ENCODE results near the gene HNRNPH3. TPM values are rescaled to one million over a fixed set of nuclear protein-coding genes. Genes with fewer than 3 reads are reported as not detected.

Gene HNRNPH3
- 100 to 1,000 TPM; 122 to 123 TPM for total RNA-seq

GRCh38 chr10:68331455-68332258, at the start of gene HNRNPH3:
Gene HNRNPH3 (plus strand): TSS chr10:68332064. CDS start chr10:68337222, 5,158 bp downstream.
- CTCF ChIA-PET: interaction anchor here (0.6 to 5.9 kb wide), 5 partner anchors 16 to 219 kb away, joined by 3 to 34 read pairs (median 3); no protein-coding TSS in a partner anchor
- Mint-ChIP-seq H3K27ac (peak within 1 kb of the TSS; percentile 100), H3K36me3 (ENCODE audit: low read depth) (peaks cover 40% of the 10 kb centered on the region), H3K4me3 (peak within 1 kb of the TSS; percentile 100), H3K27me3 (no peaks in the 10 kb centered on the region), H3K9me3 (no peaks in the 10 kb centered on the region), H3K4me1 (peaks cover 45% of the 10 kb centered on the region)
- POLR2A ChIA-PET: interaction anchor here (0.8 to 5.2 kb wide), 31 partner anchors 10 to 720 kb away, joined by 3 to 55 read pairs (median 6); partner anchors contain the start of genes CCAR1, DDX21, DNA2 and HERC4
- DNase-seq: peak; percentile 99

- Mint-ChIP-seq H3K9me3 (peaks cover 4% of the 10 kb centered on the region), H3K4me3 (no peak overlapping the region), H3K27me3 (no peaks in the 10 kb centered on the region), H3K27ac (no peak overlapping the region), H3K36me3 (ENCODE audit: low read depth) (no peaks in the 10 kb centered on the region), H3K4me1 (no peaks in the 10 kb centered on the region)
- no peak for DNase-seq
- ChIA-PET POLR2A (no interaction called here), CTCF (no interaction called here)
Measured at GRCh38 chr10:68284062-68285001, 47.5 kb upstream of the HNRNPH3 start.

- Mint-ChIP-seq H3K27me3 (no peaks in the 10 kb centered on the region), H3K9me3 (no peaks in the 10 kb centered on the region), H3K4me3 (no peak overlapping the region), H3K4me1 (no peaks in the 10 kb centered on the region), H3K36me3 (ENCODE audit: low read depth) (no peaks in the 10 kb centered on the region), H3K27ac (no peak overlapping the region)
- no peak for DNase-seq
- POLR2A ChIA-PET: no interaction called here
- CTCF ChIA-PET: interaction anchor here (1.3 kb wide), 1 partner anchor 13 kb away, joined by 7 read pairs; no protein-coding TSS in a partner anchor
Measured at GRCh38 chr10:68288717-68289116, 43.1 kb upstream of the HNRNPH3 start.

GRCh38 chr10:68290736-68291135, 41.1 kb upstream of the HNRNPH3 start:
- Mint-ChIP-seq H3K4me1 (no peaks in the 10 kb centered on the region), H3K36me3 (ENCODE audit: low read depth) (no peaks in the 10 kb centered on the region), H3K27ac (no peak overlapping the region), H3K9me3 (no peaks in the 10 kb centered on the region), H3K4me3 (no peak overlapping the region), H3K27me3 (no peaks in the 10 kb centered on the region)
- DNase-seq: no peak
- ChIA-PET CTCF (interaction anchor here (1.1 kb wide), 1 partner anchor 11 kb away, joined by 3 read pairs; no protein-coding TSS in a partner anchor), POLR2A (no interaction called here)

DNA sequence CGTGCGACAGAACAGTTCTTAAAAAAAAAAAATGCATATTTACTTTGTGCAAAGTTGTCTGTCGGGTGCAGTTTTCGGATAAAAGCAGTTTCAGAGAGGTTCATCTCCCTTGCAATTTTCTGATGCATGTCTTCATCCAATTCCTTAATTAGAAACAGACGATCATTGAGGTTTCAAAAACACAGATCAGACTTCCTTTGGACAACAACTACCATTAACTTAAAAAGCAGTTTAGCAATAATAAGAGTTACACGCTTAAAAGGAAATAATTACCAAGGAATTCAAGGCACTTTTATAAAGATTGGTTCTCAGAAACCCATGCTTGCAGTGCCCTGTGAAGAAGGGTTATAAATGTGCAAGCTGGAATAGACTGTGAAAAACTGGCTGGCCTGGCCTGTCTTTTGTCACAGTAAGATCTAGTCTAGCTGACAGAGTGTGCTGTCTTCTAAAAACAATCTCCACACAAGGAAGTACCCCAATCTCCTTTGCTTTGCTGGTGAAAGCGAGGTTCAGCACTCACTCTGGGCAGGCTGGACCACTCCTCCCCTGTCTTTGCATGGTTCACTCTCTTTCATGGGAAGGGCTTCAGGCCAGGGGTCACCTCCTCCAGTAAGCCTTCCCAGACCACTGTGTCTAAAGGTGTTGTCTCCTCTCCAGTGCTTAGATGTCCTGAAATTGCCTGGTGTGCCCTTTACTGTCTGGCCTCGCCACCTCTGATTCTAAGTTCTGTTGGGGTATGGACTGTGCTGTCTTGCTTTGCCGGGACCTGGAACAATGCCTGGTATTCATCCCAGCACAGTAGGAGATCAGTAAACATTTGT, 34.8 kb upstream of the HNRNPH3 start:
- Mint-ChIP-seq H3K27ac (no peak overlapping the region), H3K4me3 (no peak overlapping the region), H3K36me3 (ENCODE audit: low read depth) (no peaks in the 10 kb centered on the region), H3K4me1 (no peaks in the 10 kb centered on the region), H3K9me3 (no peaks in the 10 kb centered on the region), H3K27me3 (no peaks in the 10 kb centered on the region)
- DNase-seq: no peak
- ChIA-PET POLR2A (no interaction called here), CTCF (interaction anchor here (1.5 kb wide), 1 partner anchor 508 kb away, joined by 3 read pairs; no protein-coding TSS in a partner anchor)

DNA sequence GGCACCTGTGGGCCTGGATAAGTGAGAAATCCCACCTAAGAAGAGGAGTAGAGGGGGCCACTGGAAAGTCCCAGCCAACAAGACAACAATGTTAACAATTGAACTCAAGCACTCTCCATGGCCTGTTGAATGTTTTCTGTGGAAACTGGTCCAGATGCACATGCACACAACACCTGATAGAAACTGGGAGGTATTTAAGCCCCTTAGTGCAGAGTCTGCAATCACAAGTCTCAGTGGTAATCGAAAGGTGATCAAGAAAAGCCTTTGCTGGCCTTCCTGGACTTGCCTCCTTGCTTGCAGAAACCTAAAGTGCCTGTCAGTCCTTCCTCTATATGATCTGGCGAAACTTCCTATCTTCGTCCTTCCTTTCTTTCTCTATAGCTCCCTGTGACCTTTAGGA, 30.6 kb upstream of the HNRNPH3 start:
- Mint-ChIP-seq H3K4me3 (no peak overlapping the region), H3K27ac (no peak overlapping the region), H3K36me3 (ENCODE audit: low read depth) (no peaks in the 10 kb centered on the region), H3K4me1 (no peaks in the 10 kb centered on the region), H3K9me3 (no peaks in the 10 kb centered on the region), H3K27me3 (no peaks in the 10 kb centered on the region)
- POLR2A ChIA-PET: no interaction called here
- CTCF ChIA-PET: interaction anchor here (0.6 to 4.9 kb wide), 13 partner anchors 10 to 517 kb away, joined by 3 to 44 read pairs (median 7); partner anchors contain the start of genes ATOH7 and PBLD
- DNase-seq: no peak

- Mint-ChIP-seq H3K9me3 (no peaks in the 10 kb centered on the region), H3K27ac (no peak overlapping the region), H3K36me3 (ENCODE audit: low read depth) (no peaks in the 10 kb centered on the region), H3K27me3 (no peaks in the 10 kb centered on the region), H3K4me3 (no peak overlapping the region), H3K4me1 (no peaks in the 10 kb centered on the region)
- CTCF ChIA-PET: interaction anchor here (0.6 to 4.9 kb wide), 19 partner anchors 11 to 520 kb away, joined by 3 to 44 read pairs (median 5); partner anchors contain the start of genes ATOH7 and PBLD
- no peak for DNase-seq
- POLR2A ChIA-PET: no interaction called here
Measured at GRCh38 chr10:68301790-68302502, 29.9 kb upstream of the HNRNPH3 start.

- ChIA-PET CTCF (interaction anchor here (0.7 to 4.9 kb wide), 19 partner anchors 11 to 549 kb away, joined by 3 to 44 read pairs (median 6); partner anchors contain the start of genes ATOH7 and PBLD), POLR2A (no interaction called here)
- DNase-seq: no peak
- no peaks in the 10 kb centered on the region for H3K9me3 Mint-ChIP-seq
- no peak overlapping the region for H3K27ac Mint-ChIP-seq
- no peak overlapping the region for H3K4me3 Mint-ChIP-seq
- H3K4me1 Mint-ChIP-seq: no peaks in the 10 kb centered on the region
- no peaks in the 10 kb centered on the region for H3K27me3 Mint-ChIP-seq
- H3K36me3 Mint-ChIP-seq (ENCODE audit: low read depth): no peaks in the 10 kb centered on the region
Measured at GRCh38 chr10:68302503-68302823, 29.4 kb upstream of the HNRNPH3 start.

DNA sequence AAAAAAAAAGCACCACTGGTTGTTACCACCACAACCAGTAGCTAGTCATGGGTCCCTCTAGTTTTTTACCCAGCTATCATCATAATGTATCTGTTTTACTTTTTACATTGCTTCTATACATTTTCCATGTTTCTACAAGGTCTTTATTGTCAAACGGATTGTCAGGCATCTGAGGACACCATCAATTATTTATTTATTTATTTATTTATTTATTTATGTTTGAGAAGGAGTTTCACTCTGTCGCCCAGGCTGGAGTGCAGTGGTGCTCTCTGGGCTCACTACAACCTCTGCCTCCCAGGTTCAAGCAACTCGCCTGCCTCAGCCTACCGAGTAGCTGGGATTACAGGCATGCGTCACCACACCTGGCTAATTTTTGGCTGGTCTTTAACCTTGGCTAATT, 29.0 kb upstream of the HNRNPH3 start:
- H3K27me3 Mint-ChIP-seq: no peaks in the 10 kb centered on the region
- H3K4me3 Mint-ChIP-seq: no peak overlapping the region
- ChIA-PET POLR2A (no interaction called here), CTCF (interaction anchor here (0.7 to 4.9 kb wide), 16 partner anchors 11 to 550 kb away, joined by 3 to 44 read pairs (median 4); partner anchors contain the start of genes ATOH7 and PBLD)
- no peak overlapping the region for H3K27ac Mint-ChIP-seq
- DNase-seq: no peak
- no peaks in the 10 kb centered on the region for H3K36me3 Mint-ChIP-seq (ENCODE audit: low read depth)
- no peaks in the 10 kb centered on the region for H3K4me1 Mint-ChIP-seq
- H3K9me3 Mint-ChIP-seq: no peaks in the 10 kb centered on the region

DNA sequence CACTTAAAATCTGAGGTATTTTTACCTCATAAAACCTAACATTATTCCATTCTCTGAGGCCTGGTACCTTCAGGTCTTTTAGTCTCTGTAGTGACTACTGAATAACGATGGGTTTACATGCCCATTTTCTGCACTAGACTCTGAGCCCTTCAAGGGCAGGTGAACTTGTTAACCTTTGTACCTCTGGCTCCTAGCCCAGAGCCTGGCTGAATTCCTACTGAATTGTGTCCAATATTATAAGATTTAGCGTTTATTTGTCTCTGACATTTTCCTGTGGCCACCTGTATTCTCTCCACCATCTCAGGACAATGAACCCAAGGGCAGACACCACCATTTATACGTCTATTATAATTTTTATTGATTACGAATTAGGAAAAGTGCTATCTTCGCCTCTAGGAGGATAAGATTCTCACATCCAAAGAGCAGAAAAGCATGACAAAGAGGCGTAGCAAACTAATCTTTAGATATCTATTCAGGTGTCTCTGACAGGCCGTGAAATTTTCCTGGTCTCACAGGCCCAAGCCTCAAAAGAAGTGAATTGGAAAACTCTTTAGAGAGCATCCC, 27.9 kb upstream of the HNRNPH3 start:
- no peaks in the 10 kb centered on the region for H3K4me1 Mint-ChIP-seq
- ChIA-PET CTCF (interaction anchor here (1.1 to 4.9 kb wide), 4 partner anchors 10 to 515 kb away, joined by 4 to 44 read pairs (median 14); no protein-coding TSS in a partner anchor), POLR2A (interaction anchor here (1.0 kb wide), 1 partner anchor 55 kb away, joined by 3 read pairs; no protein-coding TSS in a partner anchor)
- no peak overlapping the region for H3K27ac Mint-ChIP-seq
- no peaks in the 10 kb centered on the region for H3K9me3 Mint-ChIP-seq
- DNase-seq: no peak
- H3K4me3 Mint-ChIP-seq: no peak overlapping the region
- no peaks in the 10 kb centered on the region for H3K27me3 Mint-ChIP-seq
- H3K36me3 Mint-ChIP-seq (ENCODE audit: low read depth): no peaks in the 10 kb centered on the region

GRCh38 chr10:68305854-68306253, 26.0 kb upstream of the HNRNPH3 start:
- Mint-ChIP-seq H3K27ac (no peak overlapping the region), H3K4me3 (no peak overlapping the region), H3K27me3 (no peaks in the 10 kb centered on the region), H3K4me1 (no peaks in the 10 kb centered on the region), H3K36me3 (ENCODE audit: low read depth) (no peaks in the 10 kb centered on the region), H3K9me3 (no peaks in the 10 kb centered on the region)
- ChIA-PET CTCF (no interaction called here), POLR2A (interaction anchor here (1.1 kb wide), 1 partner anchor 26 kb away, joined by 3 read pairs; the partner anchor contains the start of gene HNRNPH3)
- DNase-seq: no peak

Data from activated CD4-positive, alpha-beta memory T cell treated with anti-CD3 and anti-CD28 coated beads, Interleukin-2, amount 10 ng/mL, durations not matched to agents 7 days and 5 days (primary cell).